GM21576 (cell line): ENCODE data around the gene UCHL1.
A peak's percentile ranks its signal among the peaks of the same experiment; 100 is the strongest.
"Not testable (repeated sequence)": the region's sequence is repeated elsewhere in the genome, so short reads cannot be mapped to it uniquely, and the experiment has no call there.

Experiments
- ATAC-seq: cut with Tn5 transposase; IDR thresholded peaks from one replicate; pipeline ENCODE4 v1.9.1; 2021; ENCODE audit warnings: mild to moderate bottlenecking, moderate library complexity; ENCODE audit not compliant: unreplicated experiment

The UCHL1 gene

DNA sequence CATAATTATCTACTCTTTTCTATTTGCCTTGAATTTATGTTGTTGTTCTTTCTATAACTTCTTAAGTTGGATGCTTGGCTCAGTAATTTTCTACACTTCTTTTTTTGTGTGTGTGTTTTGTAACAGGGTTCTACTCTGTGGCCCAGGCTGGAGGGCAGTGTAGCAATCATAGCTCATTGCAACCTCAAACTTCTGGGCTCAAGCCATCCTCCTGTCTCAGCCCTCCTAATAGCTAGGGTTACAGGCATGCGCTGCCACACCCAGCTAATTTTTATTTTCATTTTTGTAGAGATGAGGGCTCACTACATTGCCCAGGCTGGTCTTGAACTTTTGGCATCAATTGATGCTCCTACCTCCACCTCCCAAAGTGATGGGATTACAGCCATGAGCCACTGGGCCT, 20.7 kb upstream of the UCHL1 start:
- no peak for ATAC-seq

DNA sequence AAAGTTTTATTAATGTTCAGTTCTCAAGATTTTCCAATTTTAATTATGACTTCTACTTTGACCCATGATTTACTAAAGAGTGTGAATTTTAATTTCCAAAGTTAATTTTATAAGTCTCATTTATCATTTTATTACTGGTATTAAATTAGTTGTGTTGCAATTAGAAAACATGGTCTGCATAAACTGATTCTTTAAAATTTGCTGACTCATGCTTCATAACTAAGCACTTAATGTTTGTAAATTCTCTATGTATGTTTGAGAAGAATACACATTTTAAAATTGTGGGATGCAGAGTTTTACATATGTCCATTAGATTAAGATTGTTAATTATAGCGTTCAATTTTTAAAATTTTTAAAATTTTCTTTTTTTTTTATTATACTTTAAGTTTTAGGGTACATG, 20.2 kb upstream of the UCHL1 start:
- no peak for ATAC-seq

DNA sequence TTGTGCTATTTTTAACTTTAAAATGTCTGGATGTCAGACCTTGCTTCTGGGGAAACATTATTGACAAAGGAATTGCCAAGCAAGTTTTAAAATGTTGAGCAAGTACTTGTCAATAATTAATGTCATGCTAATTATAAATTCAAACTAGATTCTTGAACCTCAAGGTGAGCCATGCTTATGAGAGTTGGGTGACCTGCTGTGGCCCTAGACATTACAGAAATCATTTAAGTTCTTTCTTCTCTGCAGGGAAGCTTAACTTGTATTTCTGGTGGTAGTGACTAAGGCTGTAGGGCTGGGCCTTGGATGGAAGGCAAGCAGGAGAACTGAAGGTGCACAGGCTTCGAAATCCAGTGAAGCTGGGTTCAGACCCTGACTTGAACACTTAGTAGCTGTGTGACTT, 14.8 kb upstream of the UCHL1 start:
- no peak for ATAC-seq

DNA sequence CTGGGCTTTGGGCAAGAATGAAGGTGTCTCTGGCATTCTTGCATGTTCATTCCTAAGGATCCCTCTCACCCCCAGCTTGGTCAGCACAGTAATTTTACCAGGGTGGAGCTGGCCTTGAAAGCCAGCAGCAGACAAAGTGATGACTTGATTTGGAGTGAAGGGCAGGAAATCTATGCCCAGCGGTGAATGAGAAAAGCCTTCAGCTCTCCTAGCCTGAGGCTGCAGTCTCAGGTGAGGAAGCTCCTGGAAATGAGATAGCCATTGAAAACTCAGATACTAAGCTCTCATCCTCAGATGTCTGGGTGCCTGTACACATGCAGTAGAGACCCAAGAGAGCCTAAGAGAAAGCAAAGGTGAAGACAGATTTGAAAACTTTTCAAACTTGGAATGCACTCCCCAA, 10.7 kb upstream of the UCHL1 start:
- no peak for ATAC-seq

DNA sequence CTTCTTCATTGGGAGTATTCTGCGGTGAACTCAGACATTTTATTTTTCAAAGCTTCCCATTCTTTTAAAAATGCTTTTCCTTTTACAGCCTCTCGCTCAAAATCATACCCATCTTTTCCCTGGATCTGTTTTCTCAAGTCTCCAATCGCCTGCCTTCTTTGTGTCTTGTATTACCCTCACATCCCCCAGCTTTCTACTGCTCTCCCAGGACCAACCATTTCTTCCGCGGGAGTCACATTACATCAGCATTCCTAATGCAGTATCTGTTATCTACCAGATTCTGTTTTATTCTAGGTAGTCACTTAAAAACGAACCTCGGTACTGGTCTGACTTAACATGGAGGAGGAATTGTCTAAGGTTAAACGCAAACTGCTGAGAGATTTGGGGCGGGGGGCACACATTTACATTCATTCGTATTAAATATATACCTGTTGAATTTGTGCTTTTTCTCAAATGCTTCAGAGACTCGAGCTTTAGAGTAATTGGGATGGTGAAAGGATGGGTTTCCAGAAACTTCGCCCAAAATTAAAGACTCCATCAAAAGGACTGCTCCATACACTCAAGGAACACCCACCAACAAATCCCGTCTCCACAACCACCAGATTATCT, 493 bp upstream of the UCHL1 start:
- ATAC-seq, result no peak

GRCh38 chr4:41257257-41257901, 651 bp downstream of the UCHL1 start:
- ATAC-seq, result peak; percentile 66

GRCh38 chr4:41257906-41258305, 1.2 kb downstream of the UCHL1 start:
- no peak for ATAC-seq

GRCh38 chr4:41258783-41259182, 2.1 kb downstream of the UCHL1 start:
- ATAC-seq, result no peak

- ATAC-seq, result no peak
These were observed 3.5 kb downstream of the UCHL1 start for GRCh38 chr4:41260116-41260733.

- ATAC-seq, result no peak
These were observed 5.5 kb downstream of the UCHL1 start for GRCh38 chr4:41262198-41262597.

DNA sequence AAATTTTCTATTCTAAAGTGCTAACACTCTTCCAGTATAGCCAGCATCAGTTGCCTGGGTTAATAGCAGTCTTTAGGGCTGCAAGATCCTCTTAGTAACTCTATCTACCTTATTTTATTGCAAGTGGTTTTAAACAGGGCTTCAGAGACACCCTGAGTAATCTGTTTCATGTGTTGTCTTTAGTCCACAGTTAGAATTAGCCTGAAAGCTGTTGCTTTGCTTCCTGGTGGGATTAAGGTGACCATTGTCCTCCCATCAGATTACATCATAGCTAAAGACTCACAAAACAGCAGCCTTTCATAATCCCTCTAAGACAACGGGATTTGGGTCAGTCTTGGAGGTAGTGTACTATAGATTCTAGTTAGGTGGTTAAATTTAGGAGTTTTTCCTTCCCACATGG, 7.5 kb downstream of the UCHL1 start:
- no peak for ATAC-seq

- ATAC-seq, result no peak
These were observed 11.3 kb downstream of the UCHL1 start for GRCh38 chr4:41267997-41268396.

- ATAC-seq, result no peak
These were observed 12.2 kb downstream of the UCHL1 start for GRCh38 chr4:41268721-41269517.

- no peak for ATAC-seq
These were observed 13.0 kb downstream of the UCHL1 start for GRCh38 chr4:41269682-41270081.

- ATAC-seq, result not testable (repeated sequence)
These were observed 19.2 kb downstream of the UCHL1 start for GRCh38 chr4:41275931-41276330.

DNA sequence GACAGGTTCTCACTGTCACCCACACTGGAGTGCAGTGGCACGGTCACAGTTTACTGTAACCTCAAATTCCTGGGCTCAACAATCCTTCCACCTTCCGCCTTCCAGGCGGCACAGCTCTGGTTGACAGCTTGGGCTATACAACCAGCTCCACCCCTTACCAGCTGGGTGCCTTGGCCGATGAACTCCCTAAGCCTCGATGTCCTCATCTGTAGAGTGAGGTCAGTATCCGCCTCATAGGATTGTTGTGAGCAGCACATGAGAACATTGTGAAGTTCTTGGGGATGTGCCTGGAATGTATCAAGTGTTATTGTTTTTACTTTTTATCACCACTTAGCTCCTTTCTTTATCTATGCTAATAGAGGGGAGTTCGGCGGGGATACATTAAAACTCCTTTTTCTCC, 23.3 kb downstream of the UCHL1 start:
- no peak for ATAC-seq

GRCh38 chr4:41281038-41281634, 24.4 kb downstream of the UCHL1 start:
- peak; percentile 95 for ATAC-seq

DNA sequence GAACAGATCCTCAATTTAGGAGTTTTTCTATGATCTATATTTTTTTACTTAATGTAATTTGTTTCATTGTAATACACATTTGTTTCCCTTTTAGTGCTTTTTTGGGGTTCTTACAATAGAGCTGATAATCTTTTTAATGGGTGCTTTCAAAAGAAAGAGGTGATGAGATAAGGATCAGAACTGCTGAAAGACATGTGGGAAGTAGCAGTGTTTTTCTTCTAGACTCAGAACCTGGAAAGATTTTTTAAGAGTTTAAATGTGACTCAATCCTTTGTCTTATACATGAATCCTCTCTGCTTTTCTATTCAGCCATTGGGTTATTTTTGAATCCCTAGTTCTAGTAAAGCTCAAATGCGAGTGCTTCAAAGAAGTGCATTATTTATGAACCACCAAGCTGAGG, 25.6 kb downstream of the UCHL1 start:
- no peak for ATAC-seq

- no peak for ATAC-seq
These were observed 28.6 kb downstream of the UCHL1 start for GRCh38 chr4:41285202-41285863.

- ATAC-seq, result no peak
These were observed 29.1 kb downstream of the UCHL1 start for GRCh38 chr4:41285864-41286235.

DNA sequence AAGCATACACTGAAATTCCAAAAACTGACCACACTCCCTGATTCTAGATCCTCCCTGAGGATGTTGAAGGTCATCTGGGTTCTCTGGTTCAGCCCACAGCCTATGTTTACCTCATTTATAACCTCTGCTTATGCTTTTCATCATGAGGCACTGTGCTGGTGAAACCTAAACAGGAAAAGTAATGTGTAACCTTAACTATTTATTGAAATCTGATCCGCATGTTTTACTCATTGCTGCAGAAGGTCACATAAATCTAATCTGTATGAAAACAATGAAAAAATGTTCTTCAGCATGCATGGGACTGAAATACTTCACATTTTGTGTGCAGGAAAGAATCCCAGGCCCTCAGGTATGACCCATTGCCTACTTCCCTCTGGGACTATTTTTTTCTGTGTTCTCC, 30.3 kb downstream of the UCHL1 start:
- no peak for ATAC-seq
